ENCODE results near the gene TGM2.

TGM2 gene

GRCh38 chr20:38199501-38200390 is 34.7 kb upstream of the TGM2 start:
- DNase-seq (ENCODE audit: low spot score), result no peak

DNA sequence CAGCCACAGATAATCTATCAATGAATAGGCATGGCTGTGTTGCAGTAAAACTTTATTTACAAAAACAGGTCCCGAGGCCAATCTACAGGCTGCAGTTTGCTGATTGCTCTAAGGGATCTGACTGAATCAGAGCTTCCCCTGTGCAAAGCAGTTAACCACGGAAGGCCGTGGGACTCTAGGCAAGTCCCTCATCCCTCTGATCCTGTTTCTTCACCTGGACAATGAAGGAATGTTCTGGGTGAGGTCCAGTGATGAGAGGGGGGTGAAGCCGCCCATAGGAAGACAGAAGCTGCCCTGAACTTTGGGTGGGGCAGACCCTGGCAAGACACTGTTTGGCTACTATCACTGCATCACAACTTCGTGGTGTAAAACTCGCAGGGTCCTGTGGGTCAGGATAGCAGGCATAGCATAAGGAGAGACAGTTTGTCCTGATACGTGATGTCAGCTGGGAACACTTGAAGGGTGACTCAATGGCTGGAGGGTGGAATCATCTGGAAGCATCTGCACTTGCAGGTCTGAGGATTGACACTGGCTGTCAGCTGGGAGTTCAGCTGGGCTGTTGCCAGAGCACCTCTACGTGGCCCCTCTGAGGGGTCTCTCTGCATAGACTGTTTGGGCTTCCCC is 33.3 kb upstream of the TGM2 start:
- no peak for DNase-seq (ENCODE audit: low spot score)

DNA sequence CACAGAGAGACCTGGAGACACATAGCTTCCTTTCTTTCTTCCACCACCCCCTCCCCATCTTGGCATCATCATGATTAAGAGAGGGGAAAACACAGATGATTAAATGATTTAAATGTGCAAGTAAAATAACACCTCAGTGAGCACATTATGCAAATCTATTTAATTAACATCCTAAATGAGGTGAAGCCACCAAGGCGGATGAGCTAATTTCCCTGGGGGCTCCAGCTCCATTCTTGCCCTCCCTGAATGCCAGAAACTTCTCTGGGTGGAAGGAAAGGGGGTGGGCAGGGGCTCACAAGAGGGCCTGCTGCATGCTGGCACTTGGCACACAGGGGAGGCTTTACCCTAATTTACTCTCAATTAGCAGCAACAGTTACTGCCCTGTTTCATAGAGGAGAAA is 32.5 kb upstream of the TGM2 start:
- DNase-seq (ENCODE audit: low spot score), result no peak

DNA sequence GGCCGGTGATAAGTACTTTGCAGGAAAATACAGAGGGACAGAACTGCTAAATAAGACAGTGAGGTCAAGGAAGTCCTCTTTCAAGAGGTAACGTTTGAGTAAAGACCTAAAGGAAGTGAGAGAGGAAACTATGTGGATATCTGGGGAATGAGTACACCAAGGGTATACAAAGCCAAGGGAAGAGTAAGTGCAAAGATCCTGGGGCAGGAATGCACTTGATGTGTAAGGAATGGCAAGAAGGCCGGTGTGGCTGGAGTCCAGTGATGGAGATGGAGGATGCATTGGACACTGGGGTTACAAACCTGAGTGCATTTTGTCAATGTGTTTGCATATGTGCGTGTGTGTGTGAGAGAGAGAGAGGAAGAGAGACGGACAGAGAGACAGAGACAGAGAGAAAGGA is 32.1 kb upstream of the TGM2 start:
- DNase-seq (ENCODE audit: low spot score), result no peak

DNA sequence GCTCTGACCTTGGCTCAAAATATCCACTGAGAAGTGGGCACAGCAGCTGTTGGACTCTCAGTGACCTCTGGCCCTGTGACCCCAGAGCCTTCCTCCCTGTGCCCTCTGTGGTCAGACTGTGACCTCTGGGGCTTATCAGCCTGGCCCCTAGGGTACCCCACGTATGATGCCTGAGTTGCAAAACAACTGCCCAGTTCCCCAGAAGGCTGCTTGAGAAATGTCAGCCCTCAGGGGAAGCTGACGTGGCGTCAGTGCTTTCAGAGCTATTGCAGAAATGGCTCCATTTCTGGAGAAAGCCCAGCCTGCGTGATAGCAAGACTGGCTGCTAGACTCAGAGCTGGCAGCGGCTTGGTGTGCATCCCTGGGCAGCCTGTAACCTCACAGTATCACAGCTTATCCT is 31.5 kb upstream of the TGM2 start:
- DNase-seq (ENCODE audit: low spot score), result no peak

GRCh38 chr20:38196076-38196475 is 31.0 kb upstream of the TGM2 start:
- no peak for DNase-seq (ENCODE audit: low spot score)

- DNase-seq (ENCODE audit: low spot score), result no peak
Observed at GRCh38 chr20:38195521-38195920, 30.5 kb upstream of the TGM2 start.

GRCh38 chr20:38194971-38195504 is 30.0 kb upstream of the TGM2 start:
- no peak for DNase-seq (ENCODE audit: low spot score)

- no peak for DNase-seq (ENCODE audit: low spot score)
Observed at GRCh38 chr20:38193586-38194105, 28.6 kb upstream of the TGM2 start.

DNA sequence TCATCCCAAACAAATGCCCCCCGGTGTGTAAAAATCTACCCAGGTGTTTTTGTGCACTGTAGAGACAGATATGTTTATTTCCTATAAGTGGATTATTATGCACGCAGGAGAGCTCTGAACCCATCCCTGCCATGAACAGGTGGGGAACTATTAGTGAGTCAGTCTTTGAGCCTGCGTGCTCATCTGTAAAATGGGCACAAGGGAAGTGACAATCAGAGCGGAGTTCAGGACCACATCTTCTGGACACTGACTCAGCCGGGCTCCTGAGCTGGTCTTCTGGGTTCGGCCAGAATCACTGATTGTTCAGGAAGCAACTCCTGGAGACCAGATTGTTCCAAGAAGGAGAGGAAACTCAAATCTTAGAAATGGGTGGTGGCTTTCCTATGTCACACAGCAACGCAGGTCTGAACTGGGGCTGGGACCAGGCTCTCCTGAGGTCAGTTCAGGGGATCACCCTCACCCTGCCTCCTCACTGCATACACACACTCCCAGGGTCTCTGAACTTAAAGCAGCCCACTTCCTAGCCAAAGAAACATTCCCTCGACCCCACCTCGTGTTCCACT is 27.3 kb upstream of the TGM2 start:
- no peak for DNase-seq (ENCODE audit: low spot score)

GRCh38 chr20:38191654-38192053 is 26.6 kb upstream of the TGM2 start:
- no peak for DNase-seq (ENCODE audit: low spot score)

DNA sequence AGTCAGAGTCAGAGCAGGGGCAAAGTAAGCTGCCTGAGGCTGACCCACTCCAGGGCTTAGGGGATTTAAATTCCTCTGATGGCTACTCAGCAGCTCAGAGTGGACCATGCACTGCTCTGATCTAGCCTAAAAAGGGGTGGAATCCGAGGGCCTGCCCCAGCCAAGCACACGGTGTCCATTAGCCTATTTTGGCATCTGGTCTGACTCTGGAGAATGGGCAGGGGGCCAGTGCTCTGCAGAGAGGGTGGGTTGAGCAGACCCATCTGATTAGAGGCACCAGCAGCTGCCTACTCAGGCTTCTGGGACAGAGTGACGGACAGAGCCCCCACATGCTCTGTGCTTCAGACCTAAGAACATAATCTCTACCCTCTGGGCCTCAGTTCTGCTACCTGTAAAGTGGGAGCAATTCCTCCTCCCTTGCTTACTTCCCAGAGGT is 25.9 kb upstream of the TGM2 start:
- no peak for DNase-seq (ENCODE audit: low spot score)

DNA sequence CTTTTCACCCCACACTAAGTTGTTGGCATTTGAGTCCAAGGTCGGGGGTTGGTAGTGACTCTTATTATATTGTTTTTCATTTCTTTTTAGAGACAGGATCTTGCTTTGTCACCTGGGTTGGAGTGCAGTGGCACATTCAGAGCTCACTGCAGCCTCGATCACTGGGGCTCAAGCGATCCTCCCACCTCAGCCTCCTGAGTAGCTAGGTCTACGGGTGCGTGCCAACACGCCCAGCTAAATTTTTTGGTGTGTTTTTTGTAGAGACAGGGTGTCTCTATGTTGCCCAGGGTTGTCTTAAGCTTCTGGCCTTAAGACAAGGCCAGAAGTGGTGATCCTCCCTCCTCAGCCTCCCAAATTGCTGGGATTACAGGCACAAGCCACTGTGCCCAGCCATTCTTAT is 25.1 kb upstream of the TGM2 start:
- no peak for DNase-seq (ENCODE audit: low spot score)

DNA sequence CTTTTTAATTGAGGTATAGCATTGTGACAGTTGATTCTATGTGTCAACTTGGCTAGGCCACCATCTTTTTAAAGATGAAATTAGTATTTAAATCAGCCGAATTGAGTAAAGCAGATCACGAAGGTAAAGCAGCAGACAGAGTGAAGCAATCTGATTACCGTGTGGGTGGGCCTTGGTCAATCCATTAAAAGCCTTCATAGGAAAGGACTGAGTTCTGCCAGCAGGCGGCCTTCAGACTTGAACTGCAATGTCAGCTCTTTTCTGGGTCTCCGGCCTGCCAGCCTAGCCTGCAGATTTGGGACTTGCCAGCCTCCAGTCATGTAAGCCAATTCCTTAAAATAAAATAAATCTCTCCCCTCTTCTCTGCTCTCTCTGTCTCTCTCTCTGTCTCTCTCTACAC is 22.4 kb upstream of the TGM2 start:
- DNase-seq (ENCODE audit: low spot score), result no peak

GRCh38 chr20:38186788-38187221 is 21.7 kb upstream of the TGM2 start:
- no peak for DNase-seq (ENCODE audit: low spot score)

DNA sequence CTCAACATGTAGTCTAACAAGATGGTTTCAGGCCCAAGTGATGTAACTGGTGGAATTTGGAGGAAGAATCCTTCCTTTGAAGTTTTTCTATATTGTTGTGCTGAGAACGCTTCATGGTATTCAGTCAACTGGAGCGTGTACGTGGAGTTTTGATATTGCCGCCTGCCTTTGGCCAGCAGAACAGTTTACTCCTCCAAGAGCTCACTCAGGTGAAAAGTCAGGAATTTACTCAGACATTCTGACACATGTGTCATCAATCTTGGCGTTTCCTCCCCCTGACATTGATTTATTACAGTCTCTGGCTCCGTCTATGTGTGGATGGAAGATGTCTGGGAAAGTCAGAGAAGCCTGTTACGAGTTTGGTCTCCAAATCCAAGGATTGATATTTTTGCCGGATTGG is 19.0 kb upstream of the TGM2 start:
- no peak for DNase-seq (ENCODE audit: low spot score)

- no peak for DNase-seq (ENCODE audit: low spot score)
Observed at GRCh38 chr20:38181971-38182370, 16.9 kb upstream of the TGM2 start.

- DNase-seq (ENCODE audit: low spot score), result no peak
Observed at GRCh38 chr20:38181207-38181801, 16.2 kb upstream of the TGM2 start.

- DNase-seq (ENCODE audit: low spot score), result no peak
Observed at GRCh38 chr20:38180781-38181180, 15.7 kb upstream of the TGM2 start.

DNA sequence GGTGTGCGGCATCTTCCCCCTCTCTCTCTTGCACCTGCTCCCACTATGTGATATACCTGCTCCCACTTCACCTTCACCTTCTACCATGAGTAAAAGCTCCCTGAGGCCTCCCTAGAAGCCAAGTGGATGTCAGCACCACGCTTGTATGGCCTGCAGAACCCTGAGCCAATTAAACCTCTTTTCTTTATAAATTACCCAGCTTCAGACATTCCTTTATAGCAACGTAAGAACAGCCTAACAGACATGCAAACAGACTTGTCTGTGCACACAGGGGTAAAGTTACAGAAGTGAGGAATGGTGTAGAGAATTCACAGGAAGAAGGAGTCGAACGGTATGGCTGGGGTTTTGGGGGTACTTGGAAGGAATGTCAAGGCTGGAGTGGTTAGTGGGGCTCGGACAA is 14.8 kb upstream of the TGM2 start:
- no peak for DNase-seq (ENCODE audit: low spot score)

DNA sequence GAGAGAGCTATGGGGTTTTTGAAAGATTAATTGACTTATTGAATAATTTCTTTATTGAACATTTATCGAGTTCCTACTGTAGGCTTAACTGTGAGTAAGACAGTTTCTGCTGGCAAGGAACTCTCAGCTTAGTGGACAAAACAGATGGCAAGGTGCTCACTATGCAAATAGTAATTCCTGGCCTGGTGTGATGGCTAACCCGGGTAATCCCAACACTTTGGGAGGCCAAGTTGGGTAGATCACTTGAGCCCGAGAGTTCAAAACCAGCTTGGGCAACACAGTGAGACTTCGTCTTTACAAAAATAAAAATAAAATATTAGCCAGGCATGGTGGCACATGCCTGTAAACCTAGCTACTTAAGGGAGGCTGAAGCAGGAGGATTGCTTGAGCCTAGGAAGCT is 13.5 kb upstream of the TGM2 start:
- no peak for DNase-seq (ENCODE audit: low spot score)

GRCh38 chr20:38178065-38178491 is 13.0 kb upstream of the TGM2 start:
- DNase-seq (ENCODE audit: low spot score), result no peak

All from pons (tissue), 1 donor.